ES-I3 (cell line): Measurements from ENCODE around the gene CROCC2.

Experiments used
- H3K36me3 ChIP-seq: 2 replicates; pipeline ENCODE4 v1.6.1; 2013; ENCODE audit warnings: mild to moderate bottlenecking, low read length, control low read depth, moderate library complexity; ENCODE audit not compliant: insufficient read depth
- H3K4me1 ChIP-seq: 2 replicates; pipeline ENCODE4 v1.6.1; 2013; ENCODE audit warnings: mild to moderate bottlenecking, control low read depth, low read length; ENCODE audit not compliant: insufficient read depth
- H3K9ac ChIP-seq: 2 replicates; pipeline ENCODE4 v1.6.1; 2013; ENCODE audit warnings: low read depth, mild to moderate bottlenecking, low read length, moderate library complexity
- H3K9me3 ChIP-seq: 2 replicates; pipeline ENCODE4 v1.6.1; 2013; ENCODE audit warnings: mild to moderate bottlenecking, low read length, moderate library complexity; ENCODE audit not compliant: control insufficient read depth, insufficient read depth

The CROCC2 gene

DNA sequence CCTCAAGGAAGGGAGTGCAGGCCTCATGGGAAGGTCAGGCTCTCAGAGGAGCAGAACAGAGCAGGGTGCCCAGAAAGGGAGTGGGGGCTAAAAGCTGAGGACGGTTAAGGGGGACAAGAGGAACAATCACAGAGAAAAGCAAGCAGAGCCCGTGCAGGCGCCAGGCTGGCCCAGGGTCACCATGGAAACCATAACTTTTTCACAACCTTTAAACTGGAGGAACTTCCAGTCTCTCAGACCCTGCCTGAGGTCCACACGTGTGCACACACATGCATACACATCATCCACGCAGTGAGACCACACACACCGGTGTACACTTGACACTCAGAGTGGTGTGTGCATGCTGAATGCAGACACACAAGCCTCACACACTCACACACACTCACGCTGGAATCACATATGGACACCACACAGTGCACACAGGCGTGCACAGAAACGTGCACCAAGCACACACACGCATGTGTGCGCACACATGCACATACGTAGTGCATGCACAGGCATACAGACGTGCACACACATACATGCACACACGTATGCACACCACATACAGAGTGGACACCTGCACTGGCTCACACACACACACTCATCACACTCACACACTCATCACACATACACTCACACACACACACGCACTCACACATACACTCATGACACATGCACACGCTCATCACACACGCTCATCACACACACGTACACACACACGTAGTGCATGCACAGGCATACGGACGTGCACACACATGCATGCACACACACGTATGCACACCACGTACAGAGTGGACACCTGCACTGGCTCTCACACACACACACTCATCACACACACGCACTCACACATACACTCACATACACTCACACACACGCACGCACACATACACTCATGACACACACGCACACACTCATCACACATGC is 55.1 kb downstream of the CROCC2 start:
- H3K9ac ChIP-seq: no peak overlapping the region
- H3K9me3 ChIP-seq: no peaks in the 10 kb centered on the region
- H3K4me1 ChIP-seq: peaks cover 9% of the 10 kb centered on the region
- no peaks in the 10 kb centered on the region for H3K36me3 ChIP-seq

DNA sequence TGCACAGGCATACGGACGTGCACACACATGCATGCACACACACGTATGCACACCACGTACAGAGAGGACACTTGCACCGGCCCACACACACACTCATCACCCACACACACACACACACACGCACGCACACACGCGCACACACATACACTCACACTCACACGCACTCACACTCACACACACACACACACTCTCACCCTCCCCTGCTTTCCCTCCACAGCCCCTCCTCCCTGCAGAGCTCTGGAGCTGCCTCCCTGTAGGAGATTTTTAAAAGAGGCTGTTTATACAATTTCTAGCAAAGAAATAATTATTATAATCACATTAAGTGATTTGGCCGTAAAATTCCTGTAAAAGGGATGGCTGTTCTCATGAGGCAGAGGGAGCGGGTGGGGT is 55.8 kb downstream of the CROCC2 start:
- Histone ChIP-seq H3K9ac (no peak overlapping the region), H3K36me3 (no peaks in the 10 kb centered on the region), H3K9me3 (no peaks in the 10 kb centered on the region), H3K4me1 (peaks cover 9% of the 10 kb centered on the region)

DNA sequence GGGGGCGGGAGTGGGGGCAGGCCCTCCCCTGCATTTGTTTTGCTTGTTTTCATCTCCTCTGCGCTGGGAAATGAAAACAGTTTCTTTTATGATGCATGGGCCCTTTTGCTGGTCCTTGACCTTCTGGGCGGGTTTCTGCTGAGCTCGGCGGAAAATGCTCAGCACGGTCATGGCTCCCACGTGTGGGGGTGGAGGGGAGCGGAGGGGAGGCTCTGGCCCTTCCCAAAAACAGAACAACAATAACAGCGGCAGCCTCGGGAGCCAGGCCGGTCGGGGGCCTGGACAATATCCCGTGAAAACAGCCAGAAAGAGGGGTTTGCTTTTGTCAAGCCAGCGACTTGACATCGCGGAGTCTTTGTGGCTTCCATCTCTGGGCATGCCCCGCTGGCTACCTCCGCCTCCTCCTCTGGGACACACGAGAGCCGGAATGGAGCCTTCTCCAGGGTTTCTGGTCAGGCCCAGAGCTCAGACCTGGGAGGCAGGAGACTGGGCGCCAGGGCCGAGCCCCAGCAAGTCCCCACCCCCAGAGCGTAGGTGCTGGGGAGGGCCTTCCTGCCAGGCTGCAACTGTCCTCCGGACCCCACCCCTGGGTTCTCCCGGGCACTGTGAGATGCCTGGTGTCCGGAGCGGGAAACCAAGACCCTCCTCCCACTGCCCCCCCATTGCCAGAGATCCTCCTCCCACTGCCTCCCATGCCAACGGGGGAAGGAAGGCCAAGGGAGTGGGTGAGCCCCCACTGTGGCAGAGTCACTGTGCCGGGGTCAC is 56.3 kb downstream of the CROCC2 start:
- H3K4me1 ChIP-seq: peaks cover 9% of the 10 kb centered on the region
- H3K9ac ChIP-seq: no peak overlapping the region
- no peaks in the 10 kb centered on the region for H3K36me3 ChIP-seq
- no peaks in the 10 kb centered on the region for H3K9me3 ChIP-seq

DNA sequence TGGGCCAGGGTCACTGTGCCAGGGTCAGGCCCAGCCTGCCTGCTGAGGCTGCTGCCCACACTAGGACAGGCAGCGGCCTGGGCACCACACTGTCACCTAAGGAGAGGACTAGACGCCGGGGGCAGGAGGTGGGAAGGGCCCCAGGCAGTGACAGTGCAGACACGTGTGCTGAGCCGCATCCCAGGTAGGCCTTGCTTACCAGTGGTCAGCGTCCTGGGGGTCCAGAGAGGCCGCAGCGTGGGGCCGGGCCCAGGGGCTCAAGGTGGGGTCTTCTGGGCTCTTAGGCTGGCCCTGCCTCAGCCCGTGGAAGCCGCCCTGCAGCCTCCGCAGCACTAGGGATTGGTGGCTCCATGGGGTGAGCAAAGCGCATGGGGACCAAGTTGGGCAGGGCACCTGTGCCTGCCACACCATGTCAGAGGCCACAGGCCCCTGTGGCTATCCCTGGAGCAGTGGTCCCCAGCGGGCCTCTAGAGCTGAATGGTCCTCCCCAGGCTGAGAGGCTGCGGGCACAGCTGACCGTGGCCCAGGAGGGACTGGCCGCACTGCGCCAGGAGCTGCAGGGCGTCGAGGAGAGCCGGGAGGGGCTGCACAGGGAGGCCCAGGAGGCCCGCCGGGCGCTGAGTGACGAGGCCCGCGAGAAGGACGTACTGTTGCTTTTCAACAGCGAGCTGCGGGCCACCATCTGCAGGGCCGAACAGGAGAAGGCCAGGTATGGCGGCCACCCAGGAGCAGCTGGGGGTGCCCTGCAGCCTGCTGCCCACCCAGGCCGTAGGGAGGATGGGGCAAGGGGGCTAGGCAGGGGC is 57.1 kb downstream of the CROCC2 start:
- Histone ChIP-seq H3K9ac (no peak overlapping the region), H3K36me3 (no peaks in the 10 kb centered on the region), H3K4me1 (peaks cover 9% of the 10 kb centered on the region), H3K9me3 (no peaks in the 10 kb centered on the region)

DNA sequence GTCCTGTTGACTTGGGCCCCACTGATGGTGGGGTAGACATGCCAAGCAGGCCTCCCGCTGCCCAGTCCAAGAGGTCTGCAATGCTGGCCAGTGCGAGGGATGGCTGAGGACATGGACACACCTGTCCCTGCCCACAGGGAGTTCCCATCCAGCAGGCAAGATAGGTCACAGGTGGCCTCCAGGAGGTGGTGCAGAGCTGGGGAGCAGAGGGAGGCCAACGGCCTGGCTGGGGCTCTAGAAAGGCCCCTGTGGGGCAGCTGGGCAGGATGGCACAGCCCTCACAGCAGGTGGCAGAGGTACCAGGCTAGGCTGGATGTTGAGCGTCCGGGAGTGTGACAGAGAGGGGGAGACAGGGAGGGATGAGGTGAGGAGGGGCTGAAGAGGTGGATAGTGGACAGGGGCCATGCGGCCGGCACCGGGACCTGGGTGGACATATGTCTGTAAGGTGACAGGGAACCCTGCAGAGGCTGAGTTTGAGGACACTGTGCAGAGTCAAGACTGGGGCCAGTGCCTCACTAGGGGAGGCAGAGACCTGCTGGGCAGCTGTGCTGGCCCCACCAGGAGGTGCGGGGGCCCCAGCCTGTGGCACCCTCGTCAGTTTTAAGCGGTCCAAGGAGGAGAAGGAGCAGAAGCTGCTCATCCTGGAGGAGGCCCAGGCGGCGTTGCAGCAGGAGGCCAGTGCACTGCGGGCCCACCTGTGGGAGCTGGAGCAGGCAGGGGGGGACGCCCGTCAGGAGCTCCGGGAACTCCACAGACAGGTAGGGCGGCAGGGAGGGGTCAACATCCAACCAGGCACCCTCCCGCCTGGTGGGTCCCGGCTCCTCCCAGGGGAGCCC is 58.0 kb downstream of the CROCC2 start:
- Histone ChIP-seq H3K9me3 (no peaks in the 10 kb centered on the region), H3K4me1 (peaks cover 9% of the 10 kb centered on the region), H3K9ac (no peak overlapping the region), H3K36me3 (no peaks in the 10 kb centered on the region)

DNA sequence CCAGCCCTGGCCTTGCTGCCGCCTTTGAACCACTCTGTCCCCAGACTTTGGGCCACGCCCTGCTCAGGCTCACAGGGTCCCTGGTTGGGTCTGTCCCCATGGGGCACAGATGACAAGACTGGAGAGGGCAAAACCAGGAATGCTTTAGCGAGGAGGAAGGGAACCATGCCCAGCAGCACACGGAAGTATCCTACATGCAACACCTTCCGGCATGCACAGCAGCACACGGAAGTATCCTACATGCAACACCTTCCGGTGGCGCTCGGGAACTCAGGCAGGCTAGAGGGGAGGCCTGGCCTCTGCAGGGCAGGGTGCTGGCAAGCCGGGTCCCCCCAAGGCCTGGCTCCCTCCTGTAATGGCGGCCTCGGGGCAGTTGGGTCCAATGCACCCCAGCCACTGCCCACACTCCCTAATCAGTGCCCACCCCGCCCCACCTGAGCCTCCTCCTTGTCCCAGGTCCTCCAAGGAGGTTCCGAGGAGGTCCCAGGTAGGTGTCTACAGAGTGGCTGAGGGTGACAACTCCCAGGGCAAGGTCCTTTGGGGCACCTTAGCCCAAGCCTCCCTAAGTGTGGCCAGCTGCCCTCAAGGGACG is 58.7 kb downstream of the CROCC2 start:
- Histone ChIP-seq H3K9me3 (no peaks in the 10 kb centered on the region), H3K4me1 (peaks cover 9% of the 10 kb centered on the region), H3K36me3 (no peaks in the 10 kb centered on the region), H3K9ac (no peak overlapping the region)

DNA sequence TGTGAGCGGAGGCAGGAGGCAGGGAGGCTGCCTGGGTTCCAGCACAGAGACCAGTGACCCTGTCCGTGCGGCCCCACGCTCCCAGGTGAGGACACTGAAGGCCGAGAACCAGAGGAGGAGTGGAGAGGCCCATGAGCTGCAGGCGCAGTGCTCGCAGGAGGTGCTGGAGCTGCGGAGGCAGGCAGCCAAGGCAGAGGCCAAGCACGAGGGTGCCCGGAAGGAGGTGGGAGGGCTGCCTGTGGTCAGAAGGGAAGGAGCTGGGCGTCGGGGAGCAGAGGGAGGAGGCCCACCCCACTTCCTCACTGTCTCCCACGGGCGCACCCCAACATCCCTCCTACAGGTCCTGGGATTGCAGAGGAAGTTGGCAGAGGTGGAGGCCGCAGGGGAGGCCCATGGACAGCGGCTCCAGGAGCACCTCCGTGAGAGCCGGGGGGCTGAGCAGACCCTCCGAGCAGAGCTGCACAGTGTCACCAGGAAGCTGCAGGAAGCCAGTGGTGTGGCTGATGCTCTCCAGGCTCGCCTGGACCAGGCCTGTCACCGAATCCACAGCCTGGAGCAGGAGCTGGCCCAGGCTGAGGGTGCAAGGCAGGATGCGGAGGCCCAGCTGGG is 59.3 kb downstream of the CROCC2 start:
- Histone ChIP-seq H3K36me3 (no peaks in the 10 kb centered on the region), H3K9ac (no peak overlapping the region), H3K9me3 (peaks cover 2% of the 10 kb centered on the region; the same call in 1 of the 2 replicates), H3K4me1 (peaks cover 9% of the 10 kb centered on the region)

DNA sequence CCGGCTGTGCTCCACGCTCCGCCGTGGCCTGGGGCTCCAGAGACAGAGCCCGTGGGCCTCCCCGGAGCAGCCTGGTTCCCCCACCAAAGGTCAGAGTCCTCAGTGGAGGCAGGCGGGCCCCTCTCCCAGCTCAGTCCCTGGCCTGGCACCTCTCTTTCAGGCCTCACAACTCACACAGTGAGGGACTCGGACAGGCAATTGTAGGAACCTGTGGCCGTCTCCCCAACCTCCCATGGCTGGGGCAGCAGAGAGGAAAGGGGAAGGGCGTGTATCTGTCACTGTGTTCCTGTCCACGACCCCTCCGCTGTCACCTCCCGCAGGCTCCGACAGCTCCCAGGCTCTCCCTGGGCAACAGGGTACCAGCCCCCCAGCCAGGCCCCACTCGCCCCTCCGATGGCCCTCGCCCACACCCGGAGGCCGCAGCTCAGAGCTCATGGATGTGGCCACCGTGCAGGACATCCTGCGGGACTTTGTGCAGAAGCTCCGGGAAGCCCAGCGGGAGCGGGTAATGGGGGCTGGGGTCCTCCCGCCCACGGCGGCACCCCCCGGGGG is 59.8 kb downstream of the CROCC2 start:
- H3K9ac ChIP-seq: no peak overlapping the region
- peaks cover 2% of the 10 kb centered on the region; the same call in 1 of the 2 replicates for H3K9me3 ChIP-seq
- H3K4me1 ChIP-seq: peaks cover 7% of the 10 kb centered on the region
- no peaks in the 10 kb centered on the region for H3K36me3 ChIP-seq

DNA sequence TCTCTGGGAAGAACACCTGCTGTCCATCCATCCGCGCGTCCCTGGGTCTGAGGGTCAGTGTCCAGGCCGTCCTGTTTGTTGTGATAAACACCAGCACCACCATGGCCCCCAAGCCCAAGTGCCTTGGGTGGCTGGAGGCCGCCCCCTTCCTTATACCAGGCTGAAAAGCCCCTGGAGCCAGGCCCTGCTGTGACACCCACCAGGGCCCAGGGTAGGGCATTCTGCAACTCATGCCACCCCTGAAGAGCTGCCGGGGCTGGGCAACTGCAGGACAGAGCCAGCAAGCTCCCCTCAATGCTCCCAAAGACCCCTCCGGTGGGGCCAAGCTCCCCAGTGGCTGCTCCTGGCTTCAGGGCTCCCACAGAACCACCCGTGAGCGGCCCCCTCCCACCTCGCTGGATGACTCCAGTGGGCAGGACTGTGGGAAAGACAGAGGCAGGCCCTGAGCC is 60.3 kb downstream of the CROCC2 start:
- peaks cover 4% of the 10 kb centered on the region for H3K4me1 ChIP-seq
- H3K9ac ChIP-seq: no peak overlapping the region
- H3K9me3 ChIP-seq: peaks cover 2% of the 10 kb centered on the region; the same call in 1 of the 2 replicates
- H3K36me3 ChIP-seq: no peaks in the 10 kb centered on the region

DNA sequence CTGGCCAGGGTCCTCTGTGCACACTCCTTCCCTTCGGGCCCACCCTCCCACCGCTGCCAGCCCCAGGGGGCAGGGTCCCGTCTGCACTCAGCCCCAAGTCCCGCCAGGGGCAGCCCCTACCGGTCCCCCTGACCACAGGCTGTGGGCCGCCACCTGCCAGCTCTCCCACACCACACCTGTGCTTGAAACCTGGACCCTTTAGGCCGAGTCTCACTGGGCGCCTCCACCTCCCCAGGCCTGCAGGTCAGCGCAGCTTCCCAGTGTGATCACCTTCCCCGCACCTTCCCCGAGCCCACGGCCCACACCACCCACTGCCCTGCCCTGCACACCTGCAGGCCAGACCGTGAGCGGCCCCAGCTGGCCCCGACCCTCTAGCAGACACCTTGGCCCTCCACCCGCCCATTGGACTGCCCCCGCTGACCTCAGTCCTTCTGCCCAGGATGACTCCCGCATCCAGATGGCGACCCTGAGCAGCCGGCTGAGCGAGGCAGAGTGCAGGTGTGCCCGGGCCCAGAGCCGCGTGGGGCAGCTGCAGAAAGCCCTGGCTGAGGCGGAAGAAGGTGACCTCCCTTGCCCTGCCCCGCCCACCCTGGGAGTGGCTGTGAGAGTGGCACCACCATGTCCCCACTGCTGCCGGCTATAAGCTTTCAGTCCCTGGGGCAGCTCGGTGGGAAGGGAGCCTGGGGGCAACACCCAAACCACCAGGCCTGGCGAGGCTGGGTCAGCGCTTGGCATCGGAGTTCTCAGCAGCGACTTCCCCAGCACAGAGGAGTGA is 61.0 kb downstream of the CROCC2 start:
- no peaks in the 10 kb centered on the region for H3K4me1 ChIP-seq
- H3K9ac ChIP-seq: no peak overlapping the region
- H3K9me3 ChIP-seq: peaks cover 2% of the 10 kb centered on the region; the same call in 1 of the 2 replicates
- no peaks in the 10 kb centered on the region for H3K36me3 ChIP-seq

DNA sequence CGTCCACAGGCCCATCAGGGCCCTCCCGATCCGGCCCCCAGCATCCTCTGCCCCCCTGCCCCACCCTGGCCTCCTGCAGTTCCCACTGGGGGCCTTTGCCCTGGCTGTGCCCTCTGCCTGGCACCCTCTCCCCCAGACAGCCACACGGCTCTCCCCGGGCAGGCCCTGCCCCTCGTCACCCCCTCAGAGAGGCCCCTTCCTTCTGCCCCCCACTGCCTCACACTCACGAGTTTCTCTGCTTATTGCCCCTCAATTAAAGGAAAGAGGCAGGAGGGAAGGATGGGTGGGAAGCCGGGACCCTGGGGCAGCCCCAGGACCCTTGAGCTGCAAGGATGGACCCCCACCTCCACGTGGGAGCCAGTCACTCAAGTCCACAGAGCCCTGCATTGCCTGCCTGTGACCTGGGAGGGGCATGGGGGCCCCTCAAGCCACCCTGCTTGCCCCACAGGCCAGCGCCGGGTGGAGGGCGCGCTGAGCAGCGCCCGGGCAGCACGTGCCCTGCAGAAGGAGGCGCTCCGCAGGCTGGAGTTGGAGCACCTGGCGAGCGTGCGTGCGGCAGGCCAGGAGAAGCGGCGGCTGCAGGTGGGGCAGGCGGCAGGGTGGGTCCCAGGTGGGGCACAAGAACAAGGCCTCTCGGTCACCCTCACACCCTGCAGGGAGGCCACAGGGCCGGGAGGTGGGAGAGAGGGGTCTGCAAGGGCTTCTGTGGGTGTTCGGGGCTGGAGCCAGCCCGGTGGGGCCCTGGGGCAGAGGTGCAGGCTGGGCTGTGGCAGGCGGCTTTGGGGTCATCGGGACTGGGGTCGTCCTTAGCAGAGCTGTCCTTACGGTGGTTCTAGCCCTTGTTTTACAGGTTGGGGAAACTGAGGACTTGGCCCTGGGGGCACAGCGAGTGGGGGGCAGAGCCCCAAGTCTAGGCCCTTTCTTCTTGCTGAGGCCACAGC is 61.8 kb downstream of the CROCC2 start:
- H3K4me1 ChIP-seq: no peaks in the 10 kb centered on the region
- H3K9me3 ChIP-seq: peaks cover 2% of the 10 kb centered on the region; the same call in 1 of the 2 replicates
- no peaks in the 10 kb centered on the region for H3K36me3 ChIP-seq

More for the DNA sequence above, 61.8 kb downstream of the CROCC2 start:
- H3K9ac ChIP-seq: no peak overlapping the region
